ENCODE results near the gene ANAPC5.

DNA sequence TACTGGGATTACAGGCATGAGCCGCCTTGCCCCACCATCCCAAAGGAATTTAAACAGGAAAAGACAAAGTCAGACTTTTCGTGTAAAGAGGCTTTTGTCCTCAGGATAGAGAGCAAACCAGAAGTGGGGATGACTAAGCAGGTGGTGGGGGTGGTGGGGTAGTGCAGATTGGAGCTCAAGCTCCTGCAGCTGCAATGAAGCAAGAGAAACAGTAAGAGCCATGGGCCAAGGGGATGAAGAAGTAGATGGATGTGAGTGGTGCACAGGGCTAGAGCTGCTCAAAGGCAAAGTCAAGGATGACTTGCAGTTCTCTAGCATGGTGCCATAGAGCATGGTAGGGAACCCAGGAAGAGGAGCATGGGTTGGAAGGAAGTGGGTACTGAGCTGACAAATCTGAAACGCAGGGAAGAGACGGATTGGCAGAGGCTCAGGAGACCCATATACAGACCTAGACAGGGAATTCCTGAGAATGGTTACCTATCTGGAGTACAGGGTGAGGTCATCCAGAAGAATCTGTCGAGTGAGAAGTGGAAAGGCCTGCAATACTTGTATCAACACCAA, 36.3 kb upstream of the ANAPC5 start:
- no peak for TF ChIP-seq POLR2AphosphoS5 (IDR thresholded peaks at IDR 0.05; ENCODE audit: borderline replicate concordance, low read depth, low read length)
- no peak for TF ChIP-seq EZH2 (IDR thresholded peaks at IDR 0.05)
- no peak for TF ChIP-seq FOXP2 (optimal IDR thresholded peaks at IDR 0.05; ENCODE audit: control extremely low read depth, extremely low read length, insufficient read depth)
